Astrocyte (in vitro differentiated cells and primary cell): ENCODE measurements around the gene LRIG3. TPM values are rescaled to one million over a fixed set of nuclear protein-coding genes. Genes with fewer than 3 reads are reported as not detected.

Experiments
- DNase-seq: peaks from one replicate; pipeline ENCODE4 v3.0.0-alpha.2; 2010; ENCODE audit warnings: low read depth
- FAIRE-seq: peaks from 2 replicates; lab custom pipeline; 2011; peaks lifted over from hg19 to GRCh38; lab: Jason Lieb, UNC
- H2AFZ ChIP-seq: 2 replicates; pipeline ENCODE4 v1.6.0; 2012; ENCODE audit warnings: low read depth, low read length, inconsistent platforms
- H3K27ac ChIP-seq: 2 replicates; pipeline ENCODE4 v1.5.1; 2011; ENCODE audit warnings: low read depth, low read length, inconsistent platforms
- H3K27me3 ChIP-seq: 2 replicates; pipeline ENCODE4 v1.6.0; 2011; ENCODE audit warnings: low read length, inconsistent platforms; ENCODE audit not compliant: insufficient read depth
- H3K36me3 ChIP-seq: 2 replicates; pipeline ENCODE4 v1.5.1; 2011; ENCODE audit warnings: low read length, inconsistent platforms; ENCODE audit not compliant: insufficient read depth
- H3K4me1 ChIP-seq: 2 replicates; pipeline ENCODE4 v1.5.1; 2011; ENCODE audit warnings: low read length, inconsistent platforms; ENCODE audit not compliant: insufficient read depth
- H3K4me2 ChIP-seq: 2 replicates; pipeline ENCODE4 v1.6.0; 2012; ENCODE audit warnings: low read length, inconsistent platforms
- H3K4me3 ChIP-seq: 2 replicates; pipeline ENCODE4 v1.5.1; 2011; ENCODE audit warnings: low read depth, mild to moderate bottlenecking, low read length, inconsistent platforms; ENCODE audit not compliant: insufficient read depth
- H3K79me2 ChIP-seq: 2 replicates; pipeline ENCODE4 v1.6.0; 2012; ENCODE audit warnings: mild to moderate bottlenecking, low read length, inconsistent platforms; ENCODE audit not compliant: insufficient read depth
- H3K9ac ChIP-seq: 2 replicates; pipeline ENCODE4 v1.6.0; 2012; ENCODE audit warnings: mild to moderate bottlenecking, low read length, inconsistent platforms
- H3K9me3 ChIP-seq: 2 replicates; pipeline ENCODE4 v1.5.1; 2012; ENCODE audit warnings: low read depth, mild to moderate bottlenecking, low read length, inconsistent platforms; ENCODE audit not compliant: insufficient read depth
- H4K20me1 ChIP-seq: 2 replicates; pipeline ENCODE4 v1.6.0; 2012; ENCODE audit warnings: low read length, inconsistent platforms; ENCODE audit not compliant: insufficient read depth
- H3K27ac Mint-ChIP-seq: one replicate; pipeline ENCODE4 v1.8.0; 2021; ENCODE audit warnings: mild to moderate bottlenecking, mixed read lengths; ENCODE audit not compliant: unreplicated experiment
- H3K27me3 Mint-ChIP-seq: one replicate; pipeline ENCODE4 v1.8.0; 2021; ENCODE audit warnings: low read depth, mixed read lengths; ENCODE audit not compliant: unreplicated experiment
- H3K36me3 Mint-ChIP-seq: one replicate; pipeline ENCODE4 v1.8.0; 2021; ENCODE audit warnings: low read depth, mixed read lengths; ENCODE audit not compliant: unreplicated experiment
- H3K4me1 Mint-ChIP-seq: one replicate; pipeline ENCODE4 v1.8.0; 2021; ENCODE audit warnings: low read depth, mixed read lengths; ENCODE audit not compliant: unreplicated experiment
- H3K4me3 Mint-ChIP-seq: one replicate; pipeline ENCODE4 v1.8.0; 2021; ENCODE audit warnings: mild to moderate bottlenecking, moderate library complexity, mixed read lengths; ENCODE audit not compliant: unreplicated experiment
- H3K9me3 Mint-ChIP-seq: one replicate; pipeline ENCODE4 v1.8.0; 2021; ENCODE audit warnings: mild to moderate bottlenecking, mixed read lengths; ENCODE audit not compliant: unreplicated experiment
- CTCF ChIP-seq: IDR thresholded peaks from 2 replicates; pipeline ENCODE4 v1.5.1; 2011; ENCODE audit warnings: low read depth, mild to moderate bottlenecking, inconsistent platforms, low read length, moderate library complexity; ENCODE audit not compliant: insufficient read depth
- EZH2 ChIP-seq: IDR thresholded peaks from 2 replicates; pipeline ENCODE4 v1.6.1; 2012; ENCODE audit warnings: mild to moderate bottlenecking, low read length, inconsistent platforms; ENCODE audit not compliant: insufficient read depth
- total RNA-seq: library from RNA; stranded (reverse); gene quantifications from 2 replicates; pipeline ENCODE4 v1.2.1, GENCODE V29; 2021

The LRIG3 gene
- total RNA-seq, 1 donor from 2014 or later: 96.0 TPM

GRCh38 chr12:58833853-58834252 is 86.5 kb downstream of the LRIG3 start:
- DNase-seq (no peak), FAIRE-seq (peak; percentile 41)
- H3K9ac ChIP-seq: no peak overlapping the region
- no peak overlapping the region for H3K4me3 Mint-ChIP-seq
- peaks cover 2% of the 10 kb centered on the region for H3K36me3 Mint-ChIP-seq
- no peaks in the 10 kb centered on the region for H3K27me3 Mint-ChIP-seq
- no peaks in the 10 kb centered on the region for H3K9me3 ChIP-seq
- no peak overlapping the region for H3K27ac Mint-ChIP-seq
- no peaks in the 10 kb centered on the region for H3K36me3 ChIP-seq
- no peaks in the 10 kb centered on the region for H3K27me3 ChIP-seq
- peaks cover 15% of the 10 kb centered on the region for H3K9me3 Mint-ChIP-seq
- H3K4me3 ChIP-seq: no peak overlapping the region
- no peaks in the 10 kb centered on the region for H4K20me1 ChIP-seq
- H2AFZ ChIP-seq: no peak overlapping the region
- TF ChIP-seq EZH2 (no peak), CTCF (no peak)
- no peaks in the 10 kb centered on the region for H3K79me2 ChIP-seq
- no peak overlapping the region for H3K27ac ChIP-seq
- peaks cover 7% of the 10 kb centered on the region for H3K4me1 Mint-ChIP-seq
- H3K4me2 ChIP-seq: no peak overlapping the region
- no peaks in the 10 kb centered on the region for H3K4me1 ChIP-seq

DNA sequence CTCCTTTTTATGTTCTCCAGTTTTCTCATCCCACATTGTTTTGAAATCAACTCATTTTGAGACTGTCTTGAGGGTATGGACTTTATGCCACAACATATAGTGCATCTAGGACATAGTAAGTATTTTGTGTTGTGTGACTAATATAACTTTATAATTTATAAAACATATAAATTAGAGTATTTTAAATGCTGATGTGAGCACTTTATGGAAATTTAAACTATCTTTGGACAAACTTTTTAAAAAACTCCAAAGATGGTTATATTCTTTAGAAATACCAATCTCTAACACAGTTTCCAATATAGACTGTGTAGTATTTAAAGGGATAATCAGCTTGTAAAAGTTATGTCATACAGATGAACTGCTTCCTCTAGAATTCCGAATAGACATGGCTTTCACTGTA is 87.4 kb downstream of the LRIG3 start:
- Histone ChIP-seq H3K9me3 (no peaks in the 10 kb centered on the region), H3K27me3 (no peaks in the 10 kb centered on the region), H4K20me1 (no peaks in the 10 kb centered on the region), H3K27ac (no peak overlapping the region), H3K4me2 (no peak overlapping the region), H2AFZ (no peak overlapping the region), H3K36me3 (no peaks in the 10 kb centered on the region), H3K4me3 (no peak overlapping the region), H3K4me1 (no peaks in the 10 kb centered on the region), H3K9ac (no peak overlapping the region), H3K79me2 (no peaks in the 10 kb centered on the region)
- H3K36me3 Mint-ChIP-seq: peaks cover 2% of the 10 kb centered on the region
- H3K4me1 Mint-ChIP-seq: peaks cover 7% of the 10 kb centered on the region
- no peak for FAIRE-seq
- no peak for DNase-seq
- H3K4me3 Mint-ChIP-seq: no peak overlapping the region
- no peaks in the 10 kb centered on the region for H3K27me3 Mint-ChIP-seq
- no peak overlapping the region for H3K27ac Mint-ChIP-seq
- peaks cover 12% of the 10 kb centered on the region for H3K9me3 Mint-ChIP-seq
- TF ChIP-seq EZH2 (no peak), CTCF (no peak)
